Measurements from ENCODE around the gene PARS2.

DNA sequence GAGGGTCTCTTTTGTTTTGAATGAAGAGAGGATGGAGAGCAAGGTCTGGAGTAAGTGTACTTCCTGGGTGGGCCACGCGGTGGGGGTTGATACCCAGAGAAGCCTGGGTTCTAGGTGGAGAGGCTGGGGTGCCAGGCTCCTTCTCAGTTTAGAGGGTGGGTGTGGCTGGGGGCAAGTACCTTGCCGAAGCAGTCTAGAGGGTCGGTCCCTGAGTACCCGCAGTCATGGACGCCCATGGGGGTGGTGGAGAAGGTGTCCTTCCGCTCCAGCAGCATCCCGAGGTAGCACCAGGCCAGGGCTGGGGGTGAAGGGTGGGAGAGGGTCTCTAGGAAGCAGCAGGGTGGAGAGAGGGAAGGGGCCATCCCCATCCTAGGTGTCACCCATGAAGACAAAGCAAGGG is 22.5 kb upstream of the PARS2 start:
- TF ChIP-seq GATA3 (IDR thresholded peaks at IDR 0.05; ENCODE audit: low read depth, low read length): no peak
- TF ChIP-seq GATA2 (IDR thresholded peaks at IDR 0.05; ENCODE audit: low read depth, low read length): no peak

Measured in SH-SY5Y (cell line).